AG09319 (cell line): ENCODE results near the gene RACK1.

ENCODE experiments used
- DNase-seq: peaks from one replicate; pipeline ENCODE4 v3.0.0-alpha.2; 2010; ENCODE audit warnings: low read depth; ENCODE audit errors: extremely low read depth
- TF ChIP-seq, protein P1 (sequence below): IDR thresholded peaks from 2 replicates; pipeline ENCODE4 v1.5.1; 2011; ENCODE audit warnings: low read depth, mild to moderate bottlenecking, inconsistent platforms, low read length, moderate library complexity

The RACK1 gene

DNA sequence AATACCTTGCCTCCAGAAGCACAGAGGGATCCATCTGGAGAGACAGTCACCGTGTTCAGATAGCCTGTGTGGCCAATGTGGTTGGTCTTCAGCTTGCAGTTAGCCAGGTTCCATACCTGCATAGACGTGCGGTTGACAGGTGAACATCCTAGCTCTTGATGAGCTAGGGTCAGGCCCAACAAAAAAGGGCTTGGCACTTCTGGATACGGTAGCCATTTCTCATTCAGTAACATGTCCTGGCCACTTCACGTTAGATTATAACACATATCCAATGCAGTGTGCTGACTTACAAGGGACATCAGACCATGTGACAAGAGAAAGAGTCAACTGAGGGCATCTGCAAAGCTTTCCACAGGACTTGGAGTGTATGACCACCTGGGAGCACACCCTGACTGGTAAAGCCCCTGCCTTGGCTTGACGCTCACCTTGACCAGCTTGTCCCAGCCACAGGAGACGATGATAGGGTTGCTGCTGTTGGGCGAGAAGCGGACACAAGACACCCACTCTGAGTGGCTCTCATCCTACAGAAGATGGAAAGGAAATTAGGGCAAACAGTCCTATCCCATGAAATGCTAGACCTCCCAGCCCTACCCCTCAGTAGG lies 4.5 kb downstream of the RACK1 start:
- TF ChIP-seq, protein P1, sequence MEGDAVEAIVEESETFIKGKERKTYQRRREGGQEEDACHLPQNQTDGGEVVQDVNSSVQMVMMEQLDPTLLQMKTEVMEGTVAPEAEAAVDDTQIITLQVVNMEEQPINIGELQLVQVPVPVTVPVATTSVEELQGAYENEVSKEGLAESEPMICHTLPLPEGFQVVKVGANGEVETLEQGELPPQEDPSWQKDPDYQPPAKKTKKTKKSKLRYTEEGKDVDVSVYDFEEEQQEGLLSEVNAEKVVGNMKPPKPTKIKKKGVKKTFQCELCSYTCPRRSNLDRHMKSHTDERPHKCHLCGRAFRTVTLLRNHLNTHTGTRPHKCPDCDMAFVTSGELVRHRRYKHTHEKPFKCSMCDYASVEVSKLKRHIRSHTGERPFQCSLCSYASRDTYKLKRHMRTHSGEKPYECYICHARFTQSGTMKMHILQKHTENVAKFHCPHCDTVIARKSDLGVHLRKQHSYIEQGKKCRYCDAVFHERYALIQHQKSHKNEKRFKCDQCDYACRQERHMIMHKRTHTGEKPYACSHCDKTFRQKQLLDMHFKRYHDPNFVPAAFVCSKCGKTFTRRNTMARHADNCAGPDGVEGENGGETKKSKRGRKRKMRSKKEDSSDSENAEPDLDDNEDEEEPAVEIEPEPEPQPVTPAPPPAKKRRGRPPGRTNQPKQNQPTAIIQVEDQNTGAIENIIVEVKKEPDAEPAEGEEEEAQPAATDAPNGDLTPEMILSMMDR: no peak
- DNase-seq: no peak

DNA sequence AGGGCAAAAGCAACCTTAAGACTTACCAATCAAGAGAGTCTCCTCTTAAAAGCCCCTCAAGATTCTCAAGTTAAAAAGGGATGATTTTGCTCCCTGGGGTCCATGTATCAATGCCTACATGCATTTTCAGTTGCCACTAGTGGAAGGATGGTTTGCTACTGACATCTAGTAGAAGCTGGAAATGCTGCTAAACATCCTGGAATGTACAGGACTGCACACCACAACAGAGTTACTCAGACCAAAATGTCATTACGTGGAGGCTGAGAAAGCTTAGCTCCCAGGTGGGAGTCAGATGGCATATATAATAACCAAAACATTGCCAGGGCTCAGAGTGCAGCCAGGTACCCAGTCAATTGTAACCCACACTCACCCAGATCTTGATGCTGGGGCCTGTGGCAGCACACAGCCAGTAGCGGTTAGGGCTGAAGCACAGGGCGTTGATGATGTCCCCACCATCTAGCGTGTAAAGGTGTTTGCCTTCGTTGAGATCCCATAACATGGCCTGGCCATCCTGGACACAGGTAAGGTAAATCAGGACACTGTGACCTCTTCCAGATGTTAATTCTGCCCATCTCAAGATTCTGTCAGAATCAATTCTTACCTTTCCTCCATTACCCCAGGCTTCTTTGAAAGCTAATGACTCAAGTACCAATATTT lies 5.8 kb downstream of the RACK1 start:
- TF ChIP-seq, protein P1: no peak
- DNase-seq: no peak

GRCh38 chr5:181236954-181237641 lies 6.6 kb downstream of the RACK1 start:
- TF ChIP-seq, protein P1: no peak

DNA sequence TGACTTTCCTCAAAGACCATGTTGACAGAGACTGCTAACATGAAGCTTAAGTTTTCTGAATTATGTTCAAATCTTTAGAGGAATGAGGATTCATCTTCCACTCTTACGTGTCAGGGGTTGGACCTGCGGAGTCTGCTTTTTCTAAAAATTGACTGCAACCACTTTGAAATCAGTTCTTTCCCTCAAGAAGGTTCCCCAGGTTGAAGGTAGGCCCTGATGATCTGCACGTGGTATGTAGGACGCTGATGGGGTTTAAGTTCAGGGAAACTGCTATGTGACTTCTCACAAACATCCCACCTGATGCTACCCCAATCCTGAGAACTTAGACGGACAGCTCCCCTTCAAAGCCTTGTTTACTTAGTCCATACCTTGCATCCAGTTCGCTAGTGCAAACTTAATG lies 7.2 kb downstream of the RACK1 start:
- DNase-seq: no peak
- TF ChIP-seq, protein P1: no peak

More at GRCh38 chr5:181236954-181237641, 6.6 kb downstream of the RACK1 start:
- DNase-seq: no peak

- TF ChIP-seq, protein P1: no peak
- no peak for DNase-seq
Measured at GRCh38 chr5:181235689-181236366, 7.9 kb downstream of the RACK1 start.

DNA sequence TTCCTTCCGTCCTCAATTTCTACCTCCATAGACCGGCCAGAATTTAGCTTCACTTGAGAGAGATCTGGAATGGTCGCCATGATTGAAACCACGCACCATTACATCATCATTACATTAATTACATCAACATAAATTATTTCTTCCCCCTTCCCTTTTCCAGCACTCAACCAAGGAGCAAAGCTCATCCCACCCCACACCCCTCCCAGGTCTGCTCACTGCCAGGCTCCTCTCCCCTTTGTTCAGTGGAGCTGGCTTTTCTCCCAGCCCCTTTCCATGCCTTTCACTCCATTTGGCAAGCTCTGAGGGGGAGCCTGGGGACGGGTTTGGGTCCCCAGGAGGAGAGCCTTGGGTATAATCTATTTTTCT lies 8.4 kb downstream of the RACK1 start:
- TF ChIP-seq, protein P1: no peak
- DNase-seq: no peak
